PC-3 (cell line): Measurements from ENCODE around the gene R3HDM4.

Source experiments
- CTCF ChIP-seq: fragments of 300-600 bp; sonication (generic); conservative IDR thresholded peaks from 2 replicates; pipeline ENCODE4 v1.5.1; 2017; ENCODE audit warnings: antibody characterized with exemption, low read depth, mild to moderate bottlenecking, low read length
- EZH2 ChIP-seq: fragments of 300-600 bp; sonication (generic); IDR thresholded peaks from one replicate; pipeline ENCODE4 v1.6.1; 2017; ENCODE audit warnings: antibody characterized with exemption, mild to moderate bottlenecking, low read length; ENCODE audit not compliant: unreplicated experiment

DNA sequence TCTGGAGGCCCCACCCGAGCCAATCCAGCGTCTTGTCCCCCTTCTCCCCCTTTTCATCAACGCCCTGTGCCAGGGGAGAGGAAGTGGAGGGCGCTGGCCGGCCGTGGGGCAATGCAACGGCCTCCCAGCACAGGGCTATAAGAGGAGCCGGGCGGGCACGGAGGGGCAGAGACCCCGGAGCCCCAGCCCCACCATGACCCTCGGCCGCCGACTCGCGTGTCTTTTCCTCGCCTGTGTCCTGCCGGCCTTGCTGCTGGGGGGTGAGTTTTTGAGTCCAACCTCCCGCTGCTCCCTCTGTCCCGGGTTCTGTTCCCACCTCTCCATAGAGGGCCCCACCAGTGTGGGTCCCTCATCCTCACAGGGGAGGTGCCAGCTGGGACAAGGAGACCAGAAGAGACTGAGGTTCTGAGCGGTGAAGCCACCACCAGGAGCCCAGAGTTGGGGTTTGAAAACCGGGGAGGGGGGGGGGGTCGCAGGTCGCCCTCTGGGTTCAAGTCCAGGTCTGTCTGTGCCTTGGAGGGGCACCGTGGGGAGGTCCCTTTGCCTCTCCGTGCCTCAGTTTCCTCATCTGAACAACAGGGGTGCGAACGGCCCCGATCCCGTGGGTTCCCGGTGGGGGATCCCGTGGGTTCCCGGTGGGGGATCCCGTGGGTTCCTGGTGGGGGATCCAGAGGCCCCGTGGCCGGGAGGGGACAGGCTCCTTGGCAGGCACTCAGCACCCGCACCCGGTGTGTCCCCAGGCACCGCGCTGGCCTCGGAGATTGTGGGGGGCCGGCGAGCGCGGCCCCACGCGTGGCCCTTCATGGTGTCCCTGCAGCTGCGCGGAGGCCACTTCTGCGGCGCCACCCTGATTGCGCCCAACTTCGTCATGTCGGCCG, 60.6 kb downstream of the R3HDM4 start, which contains the start of gene ELANE:
- TF ChIP-seq EZH2 = no peak
- TF ChIP-seq CTCF = no peak
